GM03348 (cell line): ENCODE data around the gene PAFAH1B1.
"Not testable (repeated sequence)": the region's sequence is repeated elsewhere in the genome, so short reads cannot be mapped to it uniquely, and the experiment has no call there.

ENCODE experiments used
- DNase-seq: peaks from one replicate; pipeline ENCODE4 v3.0.0; 2012; ENCODE audit warnings: low spot score

The PAFAH1B1 gene

DNA sequence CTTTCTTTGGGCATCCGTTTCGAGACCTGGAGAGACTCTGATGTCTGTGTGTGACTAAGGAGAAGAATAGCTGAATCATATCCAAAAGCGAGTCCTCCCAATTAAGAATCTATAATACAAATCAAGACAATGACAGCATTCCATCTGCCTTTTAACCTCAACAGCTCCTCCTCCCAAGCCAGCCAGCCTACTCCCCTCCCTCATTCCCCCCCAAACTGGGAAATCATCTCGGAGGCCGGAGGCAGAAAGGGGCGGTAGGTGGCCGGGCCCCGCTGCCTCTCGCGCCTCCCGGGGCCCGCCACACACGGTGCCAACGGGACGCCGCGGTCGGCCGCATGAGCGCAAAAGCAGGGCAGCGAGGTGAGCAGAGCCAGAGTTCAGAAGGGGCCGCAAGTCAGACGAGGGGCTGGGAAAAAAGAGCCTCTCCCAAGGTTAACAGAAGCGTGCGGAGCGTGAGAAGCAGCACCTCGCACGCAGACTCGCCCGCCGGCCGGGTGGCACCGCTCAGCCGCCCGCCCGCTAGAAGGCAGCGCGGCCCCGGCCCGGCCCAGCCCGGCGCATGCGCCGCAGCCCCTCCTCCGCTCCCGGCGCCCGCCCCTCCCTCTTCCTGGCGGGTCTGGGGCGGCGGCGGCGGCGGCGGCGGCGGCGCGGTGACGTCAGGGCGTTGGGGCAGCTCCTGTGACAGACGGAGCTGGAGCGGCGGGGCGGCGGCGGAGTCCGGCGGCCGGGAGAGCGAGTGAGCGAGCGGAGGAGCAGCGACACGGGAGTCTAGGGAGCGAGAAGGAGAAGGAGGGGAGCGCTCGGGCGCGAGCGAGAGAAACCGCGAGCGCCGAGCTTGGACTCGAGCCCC is at the start of gene PAFAH1B1:
Gene PAFAH1B1 (plus strand): TSS at position 684 of the 850 bp plus-strand sequence. CDS start 44,635 bp downstream, outside the sequence.
- DNase-seq = peak; percentile 99

DNA sequence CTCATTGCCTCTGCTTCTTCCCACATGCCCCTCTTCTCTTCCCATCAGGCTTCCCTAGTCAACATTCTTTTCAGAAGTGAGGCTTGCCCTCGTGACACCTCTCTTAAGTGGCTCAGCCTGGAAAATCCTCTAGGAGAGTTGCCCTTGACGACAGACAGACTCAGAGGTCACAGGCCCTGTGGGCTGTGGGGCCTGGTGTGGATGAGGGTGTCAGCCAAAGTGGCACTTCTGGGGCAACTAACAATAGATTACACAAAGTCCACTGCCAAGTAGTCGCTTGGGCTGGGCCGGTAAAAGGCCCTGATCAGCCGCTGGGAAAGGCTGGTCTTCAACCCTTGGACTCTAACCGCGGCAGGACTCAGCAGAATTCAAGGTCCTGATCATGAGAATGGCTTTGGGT is 48.1 kb upstream of the PAFAH1B1 start:
- DNase-seq = no peak

DNA sequence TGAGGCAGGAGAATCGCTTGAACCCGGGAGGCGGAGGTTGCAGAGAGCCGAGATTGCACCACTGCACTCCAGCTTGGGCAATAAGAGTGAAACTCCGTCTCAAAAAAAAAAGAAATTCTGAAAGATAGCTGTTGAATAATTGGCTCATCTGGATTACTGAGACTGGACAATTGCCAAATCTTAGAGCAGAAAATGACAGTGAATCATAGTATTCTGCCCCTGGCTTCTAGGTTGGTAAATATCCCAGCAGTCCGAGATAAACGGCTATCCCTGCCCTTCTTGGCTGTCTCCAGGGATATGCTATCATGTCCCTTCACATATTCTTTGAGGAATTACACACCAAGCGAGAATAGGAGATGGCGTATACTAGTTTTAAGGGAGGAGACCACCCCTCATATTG is 46.3 kb upstream of the PAFAH1B1 start:
- peak; percentile 17 for DNase-seq

DNA sequence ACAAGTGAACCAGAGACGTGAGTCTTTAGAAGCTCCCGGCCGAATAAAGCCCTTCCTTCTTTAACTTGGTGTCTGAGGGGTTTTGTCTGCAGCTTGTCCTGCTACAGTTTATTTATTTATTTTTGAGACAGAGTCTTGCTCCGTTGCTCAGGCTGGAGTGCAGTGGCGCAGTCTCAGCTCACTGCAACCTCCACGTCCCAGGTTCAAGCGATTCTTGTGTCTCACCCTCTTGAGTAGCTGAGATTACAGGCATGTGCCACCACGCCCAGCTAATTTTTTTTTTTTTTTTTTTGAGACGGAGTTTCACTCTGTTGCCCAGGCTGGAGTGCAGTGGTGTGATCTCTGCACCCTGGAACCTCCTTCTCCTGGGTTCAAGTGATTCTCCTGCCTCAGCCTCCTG is 45.4 kb upstream of the PAFAH1B1 start:
- DNase-seq = not testable (repeated sequence)

DNA sequence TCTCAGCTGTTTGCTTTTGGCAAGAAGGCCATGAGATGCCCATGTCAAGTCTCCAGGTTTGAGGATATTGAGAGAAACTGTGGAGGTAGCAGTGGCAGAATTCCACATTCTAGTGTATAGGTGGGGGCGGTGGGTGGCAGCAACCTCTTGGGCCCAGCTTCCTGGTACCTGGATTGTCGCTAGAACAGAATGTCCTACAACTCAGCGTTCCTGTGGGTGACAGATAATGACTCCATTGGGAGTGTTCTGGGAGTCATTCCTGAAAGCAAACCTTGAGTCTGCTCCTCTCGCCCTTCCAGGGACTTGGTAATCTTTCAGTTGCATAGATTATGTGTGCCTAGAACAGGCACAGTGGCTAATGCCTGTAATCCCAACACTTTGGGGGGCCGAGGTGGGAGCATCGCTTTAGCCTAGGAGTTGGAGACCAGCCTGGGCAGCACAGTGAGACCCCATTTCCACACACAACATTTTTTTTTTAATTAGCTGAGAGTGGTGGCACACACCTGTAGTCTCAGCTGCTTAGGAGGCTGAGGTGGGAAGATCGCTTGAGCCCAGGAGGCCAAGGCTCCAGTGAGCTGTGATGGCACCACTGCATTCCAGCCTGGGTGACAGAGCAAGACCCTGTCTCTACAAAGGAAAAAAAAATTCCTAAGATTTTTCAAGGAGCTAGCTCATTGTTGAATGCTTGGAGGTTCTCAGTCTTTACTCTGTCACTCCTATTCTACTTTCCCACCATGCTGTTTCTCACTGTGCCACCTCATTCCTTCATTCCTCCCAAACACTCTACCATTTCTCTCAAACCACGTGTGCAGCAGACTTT is 43.9 kb upstream of the PAFAH1B1 start:
- DNase-seq = no peak

DNA sequence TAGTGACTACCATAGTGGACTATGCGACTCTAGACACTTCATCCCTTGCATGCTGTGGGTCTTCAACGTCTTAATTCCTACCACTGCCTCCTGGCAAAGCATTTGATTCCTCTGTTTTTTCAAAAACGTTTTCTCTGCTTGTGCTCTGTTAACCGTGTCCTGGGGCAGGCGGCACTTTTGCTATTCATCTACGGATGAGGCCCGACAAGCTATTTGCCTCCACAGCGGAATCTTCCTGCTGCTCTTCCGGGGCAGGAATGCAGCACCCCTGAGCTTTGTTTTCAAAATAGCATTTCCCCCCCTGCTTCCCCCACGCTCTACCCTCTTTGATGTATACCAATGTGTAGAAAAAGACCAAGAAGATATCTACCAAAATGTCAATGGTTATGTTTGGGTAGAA is 42.0 kb upstream of the PAFAH1B1 start:
- DNase-seq = no peak

DNA sequence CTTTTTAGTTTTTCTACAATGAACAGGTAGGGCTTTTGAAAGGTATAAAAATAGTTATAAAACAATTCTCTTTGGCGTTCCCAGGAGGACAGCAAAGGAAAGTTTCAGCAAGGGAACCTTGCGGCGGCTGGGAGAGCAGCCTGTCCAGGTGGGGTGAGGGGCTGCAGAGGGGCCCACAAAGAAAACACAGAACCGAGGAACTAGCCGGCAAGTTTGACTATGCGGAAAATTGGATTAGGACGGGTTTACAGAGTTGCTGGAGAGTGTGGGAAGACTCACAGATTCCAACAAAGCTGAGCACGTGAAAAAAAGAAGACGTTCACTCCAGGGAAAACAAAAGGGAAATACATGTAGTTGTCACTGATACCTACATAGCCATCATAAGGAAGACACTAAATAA is 41.5 kb upstream of the PAFAH1B1 start:
- DNase-seq = no peak

DNA sequence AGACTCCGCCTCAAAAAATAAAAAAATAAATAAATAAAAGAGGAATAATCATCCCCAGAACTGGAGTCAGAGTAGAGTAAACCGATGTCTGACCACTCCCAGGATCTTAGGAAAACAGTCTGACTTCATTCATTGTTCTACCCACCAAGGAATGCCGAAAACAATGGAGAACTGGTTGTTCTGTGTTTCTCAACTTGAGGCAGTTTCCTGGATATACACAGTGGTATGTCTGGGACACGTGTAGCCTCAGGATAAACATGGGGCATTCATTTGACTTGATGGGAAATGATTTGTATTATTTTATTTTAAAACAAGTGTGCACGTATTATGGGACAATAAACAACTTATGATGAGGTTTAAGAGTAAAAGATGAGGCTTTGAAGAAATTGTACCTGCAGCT is 32.8 kb upstream of the PAFAH1B1 start:
- no peak for DNase-seq

DNA sequence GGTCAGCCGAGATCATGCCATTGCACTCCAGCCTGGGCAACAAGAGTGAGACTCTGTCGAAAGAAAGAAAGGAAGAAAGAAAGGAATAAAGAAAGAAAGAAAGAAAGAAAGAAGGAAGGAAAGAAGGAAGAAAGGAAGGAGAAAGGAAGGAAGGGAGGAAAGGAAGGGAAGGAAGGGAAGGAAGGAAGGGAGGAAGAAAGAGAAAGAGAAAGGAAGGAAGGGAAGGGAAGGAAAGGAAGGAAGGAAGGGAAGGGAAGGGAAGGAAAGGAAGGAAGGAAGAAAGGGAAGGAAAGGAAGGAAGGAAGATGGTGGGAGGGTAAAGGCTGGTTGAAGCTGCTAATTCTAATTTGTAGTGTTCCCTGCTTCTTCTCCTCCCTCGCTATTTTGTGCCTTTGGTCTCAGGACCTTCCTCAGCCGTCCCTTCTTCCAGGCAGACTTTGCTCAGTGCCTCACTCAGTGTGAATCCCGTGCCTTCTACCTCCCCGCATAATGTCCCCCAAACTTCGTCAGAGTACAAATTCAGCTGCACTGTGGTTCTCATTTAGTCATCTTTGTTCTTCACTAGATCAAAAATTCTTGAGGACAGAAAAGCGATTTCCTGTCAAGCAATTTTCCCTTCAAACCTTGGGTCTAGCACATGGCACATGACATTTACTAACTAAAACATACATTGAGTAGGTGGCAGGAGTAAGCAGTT is 31.1 kb upstream of the PAFAH1B1 start:
- DNase-seq = no peak

DNA sequence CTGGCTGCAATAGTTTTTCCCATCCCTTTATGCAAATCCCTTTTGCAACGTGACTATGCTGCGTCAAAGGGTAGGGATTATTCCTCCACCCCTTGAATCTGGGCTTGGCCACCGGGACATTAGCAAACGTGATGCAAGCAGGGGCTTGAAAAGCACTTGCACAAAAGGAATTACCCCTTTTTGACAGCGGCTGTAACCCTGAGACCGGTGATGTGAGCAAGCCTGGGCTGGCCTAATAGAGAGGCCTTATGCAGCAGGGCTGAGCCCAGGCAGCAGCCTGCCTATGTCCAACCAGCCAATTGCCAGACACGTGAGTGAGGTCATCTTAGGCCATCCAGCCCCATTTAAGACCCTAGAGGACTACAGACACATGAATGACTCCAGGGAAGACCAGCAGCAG is 30.4 kb upstream of the PAFAH1B1 start:
- no peak for DNase-seq

DNA sequence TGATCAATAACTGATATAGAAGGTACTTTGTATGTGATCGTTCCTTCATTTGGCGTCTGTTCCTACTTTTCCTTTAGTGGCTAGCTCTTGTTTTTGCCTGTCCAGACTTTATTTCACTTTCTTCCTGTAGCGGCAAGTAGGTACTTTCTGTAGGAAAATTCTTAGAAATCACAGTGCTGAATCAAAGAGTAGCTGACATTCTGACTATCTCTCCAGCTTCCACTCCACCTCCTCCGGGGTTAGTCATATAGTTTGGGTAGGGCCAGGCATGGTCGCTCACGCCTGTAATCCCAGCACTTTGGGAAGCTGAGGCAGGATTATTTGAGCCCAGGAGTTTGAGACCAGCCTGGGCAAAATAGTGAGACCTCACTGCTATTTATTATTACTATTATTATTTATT is 29.9 kb upstream of the PAFAH1B1 start:
- DNase-seq = no peak

DNA sequence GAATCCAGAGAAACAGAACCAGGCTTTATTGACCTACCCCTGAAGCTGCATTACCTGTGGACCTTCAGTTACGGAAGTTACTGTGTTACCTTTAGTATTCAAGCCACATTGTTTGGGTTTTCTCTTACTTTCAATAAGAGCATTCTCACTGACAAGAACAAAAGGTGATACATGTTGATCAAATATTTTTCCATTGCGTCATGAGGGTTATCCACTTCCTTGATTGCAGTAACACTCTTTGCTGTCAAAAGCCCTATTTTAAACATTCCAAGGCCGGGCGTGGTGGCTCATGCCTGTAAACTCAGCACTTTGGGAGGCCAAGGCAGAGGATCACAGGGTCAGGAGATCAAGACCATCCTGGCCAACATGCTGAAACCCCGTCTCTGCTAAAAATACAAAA is 28.6 kb upstream of the PAFAH1B1 start:
- no peak for DNase-seq

DNA sequence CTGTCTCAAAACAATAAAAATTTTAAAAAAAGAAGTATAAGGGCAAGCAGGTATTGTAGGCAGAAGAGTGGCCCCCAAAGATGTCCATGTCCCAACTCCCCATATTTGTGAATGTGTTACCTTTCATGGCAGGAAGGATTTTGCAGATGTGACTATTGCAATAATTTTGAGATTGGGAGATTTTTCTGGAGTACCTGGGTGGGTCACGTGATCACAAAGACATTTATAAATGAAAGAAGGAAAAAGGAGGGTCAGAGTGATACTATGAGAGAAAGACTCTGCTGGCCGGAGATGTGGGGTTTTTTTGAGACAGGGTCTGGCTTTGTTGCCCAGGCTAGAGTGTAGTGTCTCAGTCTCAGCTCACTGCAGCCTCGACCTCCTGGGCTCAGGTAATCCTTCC is 27.4 kb upstream of the PAFAH1B1 start:
- no peak for DNase-seq

DNA sequence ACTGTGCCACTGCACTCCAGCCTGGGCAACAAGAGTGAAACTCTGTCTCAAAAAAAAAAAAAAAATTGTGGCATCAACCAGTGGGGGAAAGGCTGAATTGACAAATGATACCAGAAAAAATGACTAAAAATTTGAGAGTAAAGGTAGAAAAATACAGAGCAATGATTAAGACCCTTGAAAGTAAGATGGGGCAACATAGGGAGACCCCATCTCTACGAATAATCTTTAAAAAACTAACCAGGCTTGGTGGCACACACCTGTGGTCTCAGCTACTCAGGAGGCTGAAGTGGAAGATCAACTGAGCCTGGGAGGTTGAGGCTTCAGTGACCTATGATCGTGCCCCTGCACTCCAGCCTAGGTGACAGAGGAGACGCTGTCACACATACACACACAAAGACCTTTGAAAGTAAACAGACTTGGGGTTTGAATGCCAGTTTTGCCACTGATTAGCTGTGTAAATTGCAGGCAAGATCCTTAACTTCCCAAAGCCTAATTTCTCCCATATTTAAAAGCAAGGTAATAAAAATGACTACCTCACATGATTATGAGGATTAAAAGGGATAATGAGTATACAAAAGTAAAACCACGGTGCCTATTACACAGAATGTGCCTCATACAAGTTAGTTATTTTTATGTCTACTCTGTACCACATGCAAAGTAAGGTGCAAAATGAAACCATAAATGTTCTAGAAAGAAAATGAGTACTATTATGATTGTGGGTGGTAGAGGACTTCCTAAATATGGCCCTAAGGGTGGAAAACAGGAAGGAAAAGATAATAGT is 21.7 kb upstream of the PAFAH1B1 start:
- DNase-seq = no peak

DNA sequence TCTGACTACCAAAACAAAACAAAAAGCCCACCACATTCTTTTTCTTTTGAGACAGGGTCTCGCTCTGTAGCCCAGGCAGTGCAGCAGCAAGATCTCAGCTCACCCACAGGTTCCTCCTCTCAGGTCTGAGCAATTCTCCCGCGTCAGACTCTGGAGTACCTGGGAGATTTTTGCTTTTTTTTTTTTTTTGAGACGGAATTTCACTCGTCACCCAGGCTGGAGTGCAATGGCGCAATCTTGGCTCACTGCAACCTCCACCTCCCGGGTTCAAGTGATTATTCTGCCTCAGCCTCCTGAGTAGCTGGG is 21.2 kb upstream of the PAFAH1B1 start:
- not testable (repeated sequence) for DNase-seq

DNA sequence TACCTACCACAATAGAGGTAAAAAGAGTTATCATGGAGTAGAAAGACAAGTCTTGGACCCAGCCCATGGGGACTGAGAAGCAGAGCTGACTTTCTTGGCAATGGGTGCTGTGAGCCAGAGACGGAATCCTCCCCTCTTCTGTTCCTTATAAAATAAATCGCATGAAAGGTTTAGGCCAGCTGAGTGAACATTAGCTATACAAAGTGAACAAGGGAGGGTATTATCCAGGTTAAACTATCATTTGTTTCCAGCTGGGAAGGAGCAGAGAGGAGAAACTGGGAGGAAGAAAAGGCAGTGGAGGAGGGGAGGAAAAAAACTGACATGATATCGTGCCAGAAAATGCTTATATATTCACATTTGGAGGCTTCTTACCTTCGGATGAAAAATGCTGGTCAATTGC is 13.3 kb upstream of the PAFAH1B1 start:
- no peak for DNase-seq

DNA sequence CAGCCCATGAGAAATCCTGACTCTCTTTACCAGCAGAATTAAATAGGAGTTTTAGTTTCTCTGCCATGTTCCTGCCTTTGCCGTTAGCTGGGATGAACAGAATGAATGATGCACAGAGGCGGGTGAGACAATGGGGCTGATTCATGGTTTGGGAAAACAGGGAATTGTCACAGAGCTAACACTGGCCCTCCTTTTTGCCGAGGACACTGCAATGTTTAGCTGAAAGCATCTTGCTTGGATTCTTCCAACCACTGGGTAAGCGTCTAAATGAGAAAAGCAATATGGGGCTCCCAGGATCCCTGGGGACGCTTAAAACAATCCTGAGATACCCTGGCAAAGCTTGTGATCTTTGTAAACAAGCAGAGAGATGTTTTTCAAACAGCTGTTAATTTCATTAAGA is 12.8 kb upstream of the PAFAH1B1 start:
- no peak for DNase-seq

DNA sequence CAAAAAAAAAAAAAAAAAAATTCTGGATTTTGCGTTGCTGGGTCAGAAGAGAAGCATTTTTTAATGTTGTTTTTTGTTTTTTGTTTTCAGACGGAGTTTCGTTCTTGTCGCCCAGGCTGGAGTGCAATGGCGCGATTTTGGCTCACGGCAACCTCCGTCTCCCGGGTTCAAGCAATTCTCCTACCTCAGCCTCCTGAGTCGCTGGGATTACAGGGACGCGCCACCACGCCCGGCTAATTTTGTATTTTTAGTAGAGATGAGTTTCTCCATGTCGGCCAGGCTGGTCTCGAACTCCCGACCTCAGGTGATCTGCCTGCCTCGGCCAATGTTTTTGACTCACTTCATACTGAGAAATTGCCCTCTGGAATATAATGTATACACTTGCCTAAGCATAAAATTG is 11.0 kb upstream of the PAFAH1B1 start:
- DNase-seq = no peak

DNA sequence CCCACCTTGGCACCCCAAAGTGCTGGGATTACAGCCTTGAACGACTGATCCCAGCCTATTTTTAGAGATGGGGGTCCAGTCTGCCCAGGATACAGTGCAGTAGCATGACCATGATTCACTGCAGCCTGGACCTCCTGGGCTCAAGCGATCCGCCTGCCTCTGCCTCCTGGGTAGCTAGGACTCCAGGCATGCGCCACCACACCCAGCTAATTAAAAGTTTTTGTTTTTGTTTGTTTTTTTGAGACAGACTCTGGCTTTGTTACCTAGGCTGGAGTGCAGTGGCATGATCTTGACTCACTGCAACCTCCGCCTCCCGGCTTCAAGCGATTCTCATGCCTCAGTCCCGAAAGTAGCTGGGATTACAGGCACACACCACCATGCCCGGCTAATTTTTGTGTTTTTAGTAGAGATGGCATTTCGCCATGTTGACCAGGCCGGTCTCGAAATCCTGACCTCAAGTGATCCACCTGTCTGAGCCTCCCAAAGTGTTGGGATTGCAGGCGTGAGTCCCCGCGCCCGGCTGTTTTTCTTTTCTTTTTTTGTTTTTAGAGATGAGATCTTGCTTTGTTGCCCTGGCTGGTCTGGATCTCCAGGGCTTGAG is 2.3 kb upstream of the PAFAH1B1 start:
- DNase-seq = no peak

DNA sequence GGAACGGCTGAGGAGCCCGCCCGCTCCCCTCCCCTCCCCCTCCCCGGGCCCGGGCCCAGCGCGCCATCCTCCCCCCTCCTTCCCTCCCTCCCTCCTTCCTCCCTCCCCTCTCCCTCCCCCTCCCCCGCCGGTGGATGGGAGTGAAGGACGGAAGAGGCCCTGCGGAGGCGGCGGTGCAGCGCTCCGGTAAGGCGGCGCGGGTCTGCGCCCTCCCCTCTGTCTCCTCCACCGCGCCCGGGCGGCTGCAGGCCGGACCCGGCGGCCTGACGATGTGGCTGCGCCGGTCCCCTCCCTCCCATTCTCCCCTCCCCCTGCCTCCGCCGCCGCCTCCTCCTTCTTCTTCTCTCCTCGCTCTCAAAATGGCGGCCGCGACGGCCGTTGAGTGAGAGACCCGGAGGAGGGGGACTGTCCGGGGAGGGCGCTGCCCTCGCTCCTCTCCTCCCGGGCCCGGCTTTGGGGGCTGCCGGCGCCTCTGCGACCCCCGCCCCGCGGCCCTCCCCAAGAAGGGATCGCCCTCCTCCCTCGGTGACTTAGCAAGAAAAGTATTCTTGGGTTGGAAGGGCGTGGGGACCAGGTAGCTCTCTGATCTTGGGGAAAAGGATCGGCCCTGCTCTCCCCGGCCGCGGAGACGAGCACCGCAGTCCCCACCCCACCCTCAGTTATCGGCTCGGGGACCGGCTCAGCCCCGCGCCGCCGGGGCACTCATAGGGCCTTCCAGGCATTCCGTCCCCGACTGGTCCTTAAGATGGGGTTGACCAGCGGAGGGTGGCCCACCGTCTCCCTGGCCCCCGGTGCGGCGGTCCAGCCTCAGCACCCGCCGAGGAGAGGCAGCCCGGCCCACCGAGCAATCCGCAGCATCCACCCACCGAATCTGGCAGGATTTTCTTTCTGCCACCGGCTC is 617 bp downstream of the PAFAH1B1 start:
- DNase-seq = peak; percentile 84
